Large intestine (tissue), 3 donors: ENCODE measurements around the gene PIK3R2. TPM values are rescaled to one million over a fixed set of nuclear protein-coding genes. Genes with fewer than 3 reads are reported as not detected.

Experiments
- DNase-seq, 2 donors: peaks; one replicate each; pipeline versions ENCODE4 v3.0.0 to v3.0.0-alpha.2; 2013
- H3K27ac ChIP-seq: one replicate; pipeline ENCODE4 v1.5.1; 2013; ENCODE audit warnings: low read length
- H3K27me3 ChIP-seq: 2 replicates; pipeline ENCODE4 v1.6.1; 2013; ENCODE audit warnings: low read length; ENCODE audit not compliant: control insufficient read depth, insufficient read depth
- H3K36me3 ChIP-seq: 2 replicates; pipeline ENCODE4 v1.6.1; 2013; ENCODE audit warnings: low read length; ENCODE audit not compliant: control insufficient read depth, insufficient read depth
- H3K4me1 ChIP-seq: one replicate; pipeline ENCODE4 v1.6.1; 2013; ENCODE audit warnings: low read length; ENCODE audit not compliant: control insufficient read depth, insufficient read depth
- H3K4me3 ChIP-seq: one replicate; pipeline ENCODE4 v1.5.1; 2013; ENCODE audit warnings: low read length
- H3K9me3 ChIP-seq: one replicate; pipeline ENCODE4 v1.6.1; 2013; ENCODE audit warnings: mild to moderate bottlenecking, low read depth, low read length, moderate library complexity; ENCODE audit not compliant: control insufficient read depth
- WGBS: methylation state at CpG from one replicate; pipeline ENCODE4 v1.1.5; 2013; ENCODE audit warnings: low lambda C conversion rate; ENCODE audit not compliant: insufficient coverage; 5-methylcytosine and 5-hydroxymethylcytosine counted together
- polyA plus RNA-seq: library from polyadenylated mRNA; unstranded; fragments of 120-200 nt; gene quantifications from one replicate; pipeline ENCODE4 v1.2.1, GENCODE V29; 2013

The PIK3R2 gene
- polyA plus RNA-seq, 1 donor, result 67.7 TPM

DNA sequence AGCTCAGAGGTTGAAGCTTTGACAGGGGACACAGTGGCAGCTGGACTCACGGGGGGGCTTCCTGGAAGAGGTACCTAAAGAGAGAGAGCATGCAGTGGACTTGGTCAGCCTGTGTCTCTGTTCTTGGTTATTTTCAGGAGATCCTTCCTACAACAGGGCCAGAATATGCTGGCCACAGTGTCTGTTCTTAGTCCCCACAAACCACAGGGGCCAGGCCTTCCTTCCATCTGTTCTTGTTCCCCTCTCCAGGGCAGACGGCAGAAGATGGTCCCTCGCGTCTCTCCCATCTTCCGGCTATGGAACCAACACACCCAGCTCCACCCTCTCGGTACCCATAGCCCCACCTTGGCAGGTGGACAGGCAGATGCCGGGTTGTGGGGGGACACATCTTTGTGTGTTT is 30.5 kb upstream of the PIK3R2 start:
- Histone ChIP-seq H3K36me3 (peaks cover 47% of the 10 kb centered on the region), H3K27ac (no peak overlapping the region), H3K9me3 (no peaks in the 10 kb centered on the region), H3K4me1 (peaks cover 14% of the 10 kb centered on the region), H3K4me3 (no peak overlapping the region), H3K27me3 (no peaks in the 10 kb centered on the region)
- no CpG with 5 or more reads among the region's 7 CpGs for WGBS
- no peak for DNase-seq

DNA sequence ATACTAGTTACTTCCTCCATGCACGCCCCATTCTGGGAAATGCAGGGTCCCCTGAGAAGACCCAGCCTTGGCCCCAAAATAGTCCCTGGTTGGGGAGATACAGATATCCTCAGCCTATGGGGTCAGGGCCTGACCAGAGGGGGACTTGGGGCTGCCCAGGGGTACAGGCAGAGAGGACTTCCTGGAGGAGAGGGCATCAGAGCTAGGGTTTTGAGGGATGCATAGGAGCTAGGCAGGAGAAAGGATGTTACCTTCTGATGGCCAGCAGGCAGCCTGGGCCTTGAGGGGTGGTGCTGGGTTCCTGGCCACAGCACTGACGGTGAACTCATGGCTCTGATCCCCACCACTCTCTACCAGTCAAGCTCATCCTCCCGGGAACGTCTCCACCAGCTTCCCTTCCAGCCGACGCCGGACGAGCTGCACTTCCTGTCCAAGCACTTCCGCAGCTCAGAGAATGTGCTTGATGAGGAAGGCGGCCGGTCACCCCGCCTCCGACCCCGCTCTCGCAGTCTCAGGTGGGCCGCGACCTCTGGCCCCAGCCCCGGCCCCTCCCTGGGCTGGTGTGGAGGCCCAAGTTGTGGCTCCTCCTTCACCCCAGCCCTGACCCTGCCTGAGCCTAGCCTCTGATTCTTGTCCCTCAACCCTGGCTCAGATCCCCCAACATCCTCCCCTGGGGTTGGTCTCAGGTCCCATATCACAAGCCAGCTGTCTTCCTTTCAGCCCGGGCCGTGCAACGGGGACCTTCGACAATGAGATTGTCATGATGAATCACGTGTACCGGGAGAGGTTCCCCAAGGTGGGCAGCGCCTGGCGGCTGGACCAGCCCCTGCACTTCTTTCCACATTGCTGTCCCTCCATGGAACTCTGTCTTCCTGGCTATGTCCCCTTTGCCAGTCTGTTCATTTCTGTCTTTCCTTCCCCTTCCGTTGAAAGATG is 29.8 kb upstream of the PIK3R2 start:
- H3K36me3 ChIP-seq, result peaks cover 52% of the 10 kb centered on the region
- DNase-seq, result no peak
- H3K27me3 ChIP-seq, result no peaks in the 10 kb centered on the region
- H3K27ac ChIP-seq, result no peak overlapping the region
- no peaks in the 10 kb centered on the region for H3K9me3 ChIP-seq
- 100% methylated on average over 1 of the region's 27 CpGs for WGBS
- H3K4me3 ChIP-seq, result no peak overlapping the region
- H3K4me1 ChIP-seq, result peaks cover 13% of the 10 kb centered on the region

DNA sequence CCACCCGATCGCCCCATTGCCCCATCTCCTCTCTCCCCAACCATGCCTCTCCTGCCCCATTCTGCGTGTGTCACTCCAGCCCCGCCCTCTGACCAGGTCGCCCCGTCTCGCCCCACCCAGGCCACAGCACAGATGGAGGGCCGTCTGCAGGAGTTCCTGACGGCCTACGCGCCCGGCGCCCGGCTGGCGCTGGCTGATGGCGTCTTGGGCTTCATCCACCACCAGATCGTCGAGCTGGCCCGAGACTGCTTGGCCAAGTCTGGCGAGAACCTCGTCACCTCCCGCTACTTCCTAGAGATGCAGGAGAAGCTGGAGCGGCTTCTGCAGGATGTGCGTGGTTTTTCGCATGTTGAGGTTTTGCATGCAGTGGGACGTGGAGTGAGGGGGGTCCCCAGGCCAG is 29.1 kb upstream of the PIK3R2 start:
- H3K9me3 ChIP-seq, result no peaks in the 10 kb centered on the region
- no CpG with 5 or more reads among the region's 26 CpGs for WGBS
- no peak overlapping the region for H3K27ac ChIP-seq
- H3K27me3 ChIP-seq, result no peaks in the 10 kb centered on the region
- DNase-seq, result no peak
- no peak overlapping the region for H3K4me3 ChIP-seq
- peaks cover 6% of the 10 kb centered on the region for H3K4me1 ChIP-seq
- H3K36me3 ChIP-seq, result peaks cover 59% of the 10 kb centered on the region

DNA sequence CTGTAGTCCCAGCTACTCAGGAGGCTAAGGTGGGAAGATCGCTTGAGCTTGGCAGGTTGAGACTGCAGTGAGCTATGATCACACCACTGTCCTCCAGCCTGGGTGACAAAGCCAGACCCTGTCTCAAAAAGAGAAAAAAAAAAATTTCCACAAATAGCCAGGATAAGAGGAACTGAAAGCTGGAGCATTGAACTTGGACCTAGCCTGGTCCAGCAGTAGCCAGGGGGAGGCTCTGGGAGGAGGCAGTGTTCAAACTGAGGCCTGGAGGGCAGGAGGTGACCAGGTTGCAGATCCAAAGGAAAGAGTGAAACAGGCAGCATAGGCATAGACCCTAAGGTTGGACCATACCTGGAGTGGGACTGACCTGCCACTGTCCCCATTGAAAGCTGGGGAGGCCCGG is 26.9 kb upstream of the PIK3R2 start:
- no CpG with 5 or more reads among the region's 2 CpGs for WGBS
- no peaks in the 10 kb centered on the region for H3K4me1 ChIP-seq
- no peak overlapping the region for H3K4me3 ChIP-seq
- H3K9me3 ChIP-seq, result no peaks in the 10 kb centered on the region
- H3K36me3 ChIP-seq, result peaks cover 75% of the 10 kb centered on the region
- H3K27ac ChIP-seq, result no peak overlapping the region
- H3K27me3 ChIP-seq, result no peaks in the 10 kb centered on the region
- DNase-seq, result no peak

DNA sequence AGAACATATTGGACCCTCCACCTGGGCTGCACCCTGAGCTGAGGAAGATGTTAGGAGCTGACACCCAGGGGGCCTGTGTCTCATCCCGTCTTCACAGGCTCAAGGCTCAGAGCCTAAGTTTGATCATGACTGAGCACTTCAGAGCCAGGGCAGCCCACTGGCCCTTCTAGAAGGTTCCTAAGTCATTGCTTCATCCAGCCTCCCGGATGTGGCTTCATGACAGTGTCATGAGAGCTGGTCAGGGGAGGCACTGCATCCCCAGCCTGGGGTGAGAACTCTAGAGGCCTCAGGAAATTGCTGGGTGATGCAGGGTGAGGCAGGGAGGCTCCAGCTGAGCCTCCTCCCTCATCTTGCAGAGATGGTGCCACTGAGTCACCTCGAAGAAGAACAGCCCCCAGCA is 24.9 kb upstream of the PIK3R2 start:
- H3K4me3 ChIP-seq, result no peak overlapping the region
- DNase-seq, result no peak
- H3K27ac ChIP-seq, result no peak overlapping the region
- H3K27me3 ChIP-seq, result no peaks in the 10 kb centered on the region
- no CpG with 5 or more reads among the region's 3 CpGs for WGBS
- peaks cover 70% of the 10 kb centered on the region for H3K36me3 ChIP-seq
- no peaks in the 10 kb centered on the region for H3K9me3 ChIP-seq
- no peaks in the 10 kb centered on the region for H3K4me1 ChIP-seq

DNA sequence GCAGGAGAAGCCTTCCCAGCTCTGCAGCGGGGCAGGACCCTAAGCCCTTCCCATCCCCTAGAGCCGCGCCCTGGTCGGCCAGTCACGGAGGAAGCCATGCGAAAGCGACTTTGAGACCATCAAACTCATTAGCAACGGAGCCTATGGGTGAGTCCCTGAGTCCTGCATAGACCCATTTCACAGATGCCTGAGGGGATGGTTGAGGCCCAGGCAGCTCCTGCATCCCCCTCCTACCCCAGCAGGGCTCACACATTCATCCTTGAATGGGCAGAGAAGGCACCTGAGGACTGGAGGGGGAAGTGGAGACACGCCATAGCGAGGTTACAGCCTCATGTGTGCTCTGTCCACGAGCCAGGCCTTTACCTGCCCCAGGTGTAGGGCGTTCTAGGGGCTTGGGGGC is 24.2 kb upstream of the PIK3R2 start:
- Histone ChIP-seq H3K36me3 (peaks cover 67% of the 10 kb centered on the region), H3K4me1 (no peaks in the 10 kb centered on the region)
- no CpG with 5 or more reads among the region's 12 CpGs for WGBS

DNA sequence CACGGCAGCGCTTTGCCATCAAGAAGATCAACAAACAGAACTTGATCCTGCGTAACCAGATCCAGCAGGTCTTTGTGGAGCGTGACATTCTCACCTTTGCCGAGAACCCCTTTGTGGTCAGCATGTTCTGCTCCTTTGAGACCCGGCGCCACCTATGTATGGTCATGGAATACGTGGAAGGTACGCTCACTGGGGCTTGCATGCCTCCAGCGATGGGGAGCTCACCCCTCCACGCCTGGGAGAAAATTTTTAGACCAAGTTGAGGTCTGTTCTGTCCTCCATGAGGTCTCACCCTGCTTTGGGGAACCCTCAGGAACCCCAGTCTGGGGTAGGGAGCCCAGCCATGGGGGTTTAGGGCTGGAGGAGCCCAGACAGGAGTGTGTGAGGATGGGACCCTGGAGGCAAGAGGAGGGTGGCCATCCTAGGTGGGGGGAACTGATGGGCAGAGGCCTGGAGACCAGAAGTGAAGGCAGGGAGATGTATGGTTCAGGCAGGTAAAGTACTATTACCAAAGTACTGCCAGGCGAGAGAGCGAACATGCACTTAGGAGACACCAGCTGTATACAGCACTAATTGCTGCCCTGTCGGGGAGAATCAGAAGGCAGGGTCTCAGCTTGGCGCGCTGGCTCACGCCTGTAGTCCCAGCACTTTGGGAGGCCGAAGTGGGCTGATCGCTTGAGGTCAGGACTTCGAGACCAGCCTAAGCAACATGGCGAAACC is 22.3 kb upstream of the PIK3R2 start:
- H3K9me3 ChIP-seq, result peaks cover 3% of the 10 kb centered on the region
- H3K36me3 ChIP-seq, result peaks cover 69% of the 10 kb centered on the region
- no CpG with 5 or more reads among the region's 21 CpGs for WGBS
- H3K4me1 ChIP-seq, result peaks cover 4% of the 10 kb centered on the region
- no peak for DNase-seq
- H3K27me3 ChIP-seq, result no peaks in the 10 kb centered on the region
- no peak overlapping the region for H3K27ac ChIP-seq
- no peak overlapping the region for H3K4me3 ChIP-seq

More for the DNA sequence above, 24.2 kb upstream of the PIK3R2 start:
- Histone ChIP-seq H3K4me3 (no peak overlapping the region), H3K9me3 (no peaks in the 10 kb centered on the region), H3K27ac (no peak overlapping the region), H3K27me3 (no peaks in the 10 kb centered on the region)
- no peak for DNase-seq

DNA sequence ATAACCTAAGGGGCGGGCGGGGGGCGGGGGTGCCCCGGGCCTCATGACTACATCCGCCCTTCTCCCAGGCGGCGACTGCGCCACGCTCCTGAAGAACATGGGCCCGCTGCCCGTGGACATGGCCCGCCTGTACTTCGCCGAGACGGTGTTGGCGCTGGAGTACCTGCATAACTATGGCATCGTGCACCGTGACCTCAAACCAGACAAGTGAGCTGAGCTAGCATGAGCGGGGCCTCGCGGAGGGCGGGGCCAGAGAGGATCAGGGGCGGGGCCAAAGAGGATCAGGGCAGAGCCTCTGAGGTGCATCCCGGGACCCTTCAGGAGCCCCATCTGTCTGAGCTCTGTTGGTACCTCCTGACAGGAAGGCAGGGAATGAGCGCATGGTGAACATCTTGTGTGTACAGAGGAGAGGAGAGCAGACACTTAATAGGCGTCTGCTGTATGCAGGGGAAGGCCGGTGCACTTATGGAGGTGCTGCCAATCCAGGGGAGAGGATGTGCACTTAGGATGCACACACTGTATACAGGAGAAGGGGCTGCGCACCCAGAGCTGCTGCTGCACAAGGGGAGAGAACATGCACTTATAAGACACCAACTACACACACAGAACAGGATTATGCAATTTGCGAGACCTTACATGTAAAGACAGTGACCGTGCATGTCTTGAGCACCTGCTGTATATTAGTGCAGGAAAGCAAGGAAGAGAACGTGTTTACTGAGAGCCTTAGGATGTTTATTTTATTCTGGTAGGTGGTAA is 20.9 kb upstream of the PIK3R2 start:
- WGBS, result no CpG with 5 or more reads among the region's 31 CpGs
- Histone ChIP-seq H3K36me3 (peaks cover 65% of the 10 kb centered on the region), H3K9me3 (peaks cover 3% of the 10 kb centered on the region), H3K27ac (no peak overlapping the region), H3K4me1 (peaks cover 14% of the 10 kb centered on the region), H3K27me3 (no peaks in the 10 kb centered on the region), H3K4me3 (no peak overlapping the region)
- no peak for DNase-seq

DNA sequence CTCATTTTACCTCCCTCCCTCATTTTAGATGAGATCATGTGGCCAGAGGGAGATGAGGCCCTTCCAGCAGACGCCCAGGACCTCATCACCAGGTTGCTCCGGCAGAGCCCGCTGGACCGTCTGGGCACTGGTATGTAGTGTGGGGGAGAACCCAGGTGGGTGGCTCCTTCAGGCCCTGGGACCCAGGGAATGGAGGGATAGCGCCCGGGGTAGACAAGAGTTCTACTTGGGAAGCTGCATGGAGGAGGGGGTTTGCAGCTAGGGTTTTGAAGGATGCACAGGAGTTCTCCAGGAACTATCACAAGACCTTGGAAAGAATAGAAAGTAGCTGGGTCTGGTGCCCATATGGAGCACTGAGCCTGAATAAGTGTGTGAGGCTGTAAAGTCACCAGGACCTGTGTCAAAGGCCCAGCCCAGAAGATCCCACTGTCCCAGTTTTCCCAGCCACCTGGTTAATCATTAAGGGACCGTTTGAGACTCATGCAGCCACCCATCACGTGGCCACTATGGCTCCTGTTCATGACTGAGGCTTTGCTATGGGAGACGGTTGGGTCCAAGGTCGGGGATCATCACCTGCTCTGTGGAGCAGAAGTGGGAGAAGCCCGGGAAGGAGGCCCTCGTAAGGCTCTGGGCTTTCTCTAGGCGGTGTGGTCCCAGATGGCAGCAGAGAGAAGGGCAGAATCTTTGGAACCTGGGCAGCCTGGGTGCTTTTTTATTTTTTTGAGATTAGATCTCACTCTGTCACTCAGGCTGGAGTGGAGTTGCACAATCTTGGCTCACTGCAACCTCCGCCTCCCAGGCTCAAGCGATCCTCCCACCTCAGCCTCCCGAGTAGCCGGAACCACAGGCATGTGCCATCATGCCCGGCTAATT is 17.0 kb upstream of the PIK3R2 start:
- peak; percentile 98 to 99 for DNase-seq
- Histone ChIP-seq H3K27ac (peak overlapping the region; percentile 84), H3K27me3 (no peaks in the 10 kb centered on the region), H3K4me1 (peaks cover 15% of the 10 kb centered on the region), H3K4me3 (no peak overlapping the region), H3K36me3 (peaks cover 55% of the 10 kb centered on the region), H3K9me3 (peaks cover 3% of the 10 kb centered on the region)
- 100% methylated on average over 2 of the region's 18 CpGs for WGBS
